HFF-Myc (cell line): ENCODE measurements around the gene P3H2.

Experiments used
- DNase-seq: peaks from one replicate; pipeline ENCODE4 v3.0.0-alpha.2; 2011; ENCODE audit warnings: low read depth; ENCODE audit errors: extremely low read depth
- H3K4me3 ChIP-seq: replicated peaks from 2 replicates; pipeline ENCODE4 v1.5.1; 2011; ENCODE audit warnings: low read depth, mild to moderate bottlenecking, control low read depth, low read length
- CTCF ChIP-seq: IDR thresholded peaks from 2 replicates; pipeline ENCODE4 v1.5.1; 2012; ENCODE audit warnings: mild to moderate bottlenecking, low read depth, low read length, control low read depth; ENCODE audit errors: missing control alignments

P3H2 gene

GRCh38 chr3:190014940-190015339 lies 105.8 kb downstream of the P3H2 start:
- H3K4me3 ChIP-seq: no peak overlapping the region
- DNase-seq: no peak
- no peak for TF ChIP-seq CTCF

- H3K4me3 ChIP-seq: no peak overlapping the region
- no peak for TF ChIP-seq CTCF
- DNase-seq: no peak
Observed at GRCh38 chr3:190013943-190014924, 106.5 kb downstream of the P3H2 start.

GRCh38 chr3:190012784-190013183 lies 107.9 kb downstream of the P3H2 start:
- no peak for DNase-seq
- no peak overlapping the region for H3K4me3 ChIP-seq
- no peak for TF ChIP-seq CTCF

- DNase-seq: no peak
- TF ChIP-seq CTCF: no peak
- H3K4me3 ChIP-seq: no peak overlapping the region
Observed at GRCh38 chr3:190012314-190012782, 108.3 kb downstream of the P3H2 start.

GRCh38 chr3:190010486-190010885 lies 110.2 kb downstream of the P3H2 start:
- no peak overlapping the region for H3K4me3 ChIP-seq
- no peak for TF ChIP-seq CTCF
- DNase-seq: no peak

GRCh38 chr3:190009614-190010013 lies 111.1 kb downstream of the P3H2 start:
- DNase-seq: no peak
- no peak for TF ChIP-seq CTCF
- no peak overlapping the region for H3K4me3 ChIP-seq
